T-helper 1 cell treated with Interleukin-12 subunit alpha and Interleukin-12 subunit beta and Interleukin-4 antibody, amounts not matched to agents 30 ng/mL and 1 ng/mL, for 36 hours (primary cell): ENCODE measurements around the gene IGSF23. TPM values are rescaled to one million over a fixed set of nuclear protein-coding genes. Genes with fewer than 3 reads are reported as not detected.
"Not testable (repeated sequence)": the region's sequence is repeated elsewhere in the genome, so short reads cannot be mapped to it uniquely, and the experiment has no call there.

Experiments
- intact Hi-C: fragments of 100-400 bp; cut with micrococcal nuclease; formaldehyde crosslinking; loops from one replicate; pipeline ENCODE4 v1.15.1; 2024
- total RNA-seq: library from RNA; stranded (reverse); gene quantifications from 2 replicates; pipeline ENCODE4 v1.2.3, GENCODE V29; 2022

Gene IGSF23
- total RNA-seq, 1 donor from 2014 or later: not detected

DNA sequence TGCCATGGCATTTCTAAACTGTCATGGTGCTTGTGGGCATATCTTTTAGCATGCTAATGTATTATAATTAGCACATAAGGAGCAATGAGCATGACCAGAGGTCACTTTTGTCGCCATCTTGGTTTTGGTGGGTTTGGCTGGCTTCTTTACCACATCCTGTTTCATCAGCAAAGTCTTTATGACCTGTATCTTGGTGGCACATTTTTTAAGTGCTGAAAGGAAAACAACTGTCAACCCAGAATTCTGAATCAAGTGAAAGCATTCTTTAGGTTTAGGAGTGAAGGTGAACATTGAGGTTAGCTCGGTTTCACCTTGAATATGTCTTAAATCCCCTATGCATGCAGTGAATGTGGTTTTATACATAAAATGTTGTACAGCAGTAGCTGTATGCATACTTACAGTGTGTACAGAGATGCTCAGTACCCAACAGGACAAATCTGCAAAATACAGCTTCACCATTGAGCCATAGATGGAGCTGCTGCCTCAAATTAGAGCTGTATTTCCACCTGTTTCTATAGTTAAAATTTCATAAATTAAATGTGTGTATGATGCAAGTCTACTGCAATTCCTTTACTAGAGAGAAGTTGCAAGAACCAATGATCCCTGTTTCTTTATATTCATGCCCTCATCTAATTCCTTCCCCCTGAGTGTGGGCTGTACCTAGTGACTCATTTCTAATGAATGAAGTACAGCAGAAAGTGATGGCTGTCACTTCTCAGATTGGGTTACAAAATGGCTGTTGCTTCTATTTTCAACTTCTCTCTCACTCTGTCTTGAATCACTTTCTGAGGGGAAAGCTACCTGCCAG lies 25.2 kb upstream of the IGSF23 start:
- intact Hi-C loops: no loop called here

DNA sequence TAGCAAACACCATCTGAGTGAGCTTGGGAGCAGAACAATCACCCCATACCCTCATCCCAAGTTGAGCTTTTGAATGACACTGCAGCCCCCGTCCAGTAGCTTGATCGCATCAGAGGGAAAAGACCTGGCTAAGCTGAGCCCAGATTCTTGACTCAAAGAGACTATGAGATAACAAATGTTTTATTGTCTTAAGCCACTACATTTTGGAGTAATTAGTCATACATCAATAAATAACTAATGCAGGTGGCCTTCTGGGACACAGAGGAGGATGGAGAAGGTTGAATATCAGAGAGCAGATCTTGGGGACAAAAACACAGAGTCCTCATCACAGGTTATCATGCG lies 24.6 kb upstream of the IGSF23 start:
- intact Hi-C loops: no loop called here

DNA sequence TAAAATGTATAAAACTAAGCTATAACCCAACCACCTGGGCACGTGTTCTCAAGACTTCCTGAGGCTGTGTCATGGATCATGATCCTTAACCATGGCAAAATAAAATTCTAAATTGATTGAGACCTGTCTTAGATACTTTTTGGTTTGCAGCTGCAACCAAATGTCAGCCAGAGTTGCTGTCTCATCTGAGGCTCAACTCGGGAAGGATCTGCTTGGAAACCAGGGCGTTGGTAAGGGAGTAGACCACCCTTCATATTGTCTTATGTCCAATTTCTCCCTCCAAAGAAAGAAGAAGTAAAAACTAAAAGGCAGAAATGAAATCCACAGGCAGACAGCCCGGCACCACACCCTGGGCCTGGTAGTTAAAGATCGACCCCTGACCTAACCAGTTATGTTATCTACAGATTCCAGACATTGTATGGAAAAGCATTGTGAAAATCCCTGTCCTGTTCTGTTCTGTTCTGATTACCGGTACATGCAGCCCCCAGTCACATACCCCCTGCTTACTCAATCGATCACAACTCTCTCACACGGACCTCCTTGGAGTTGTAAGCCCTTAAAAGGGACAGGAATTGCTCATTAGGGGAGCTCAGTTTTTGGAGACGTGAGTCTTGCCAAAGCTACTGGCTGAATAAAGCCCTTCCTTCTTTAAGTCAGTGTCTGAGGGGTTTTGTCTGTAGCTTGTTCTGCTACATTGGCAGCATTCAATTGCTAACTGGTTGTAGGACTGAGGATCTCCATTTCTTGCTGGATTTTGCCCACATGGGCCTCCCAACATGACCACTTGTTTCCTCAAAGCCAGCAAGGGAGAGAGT lies 22.9 kb upstream of the IGSF23 start:
- intact Hi-C loops: no loop called here

GRCh38 chr19:44591340-44591993 lies 21.9 kb upstream of the IGSF23 start:
- intact Hi-C loops: not testable (repeated sequence)

- intact Hi-C loops: no loop called here
These were observed 20.9 kb upstream of the IGSF23 start for GRCh38 chr19:44592451-44592890.

DNA sequence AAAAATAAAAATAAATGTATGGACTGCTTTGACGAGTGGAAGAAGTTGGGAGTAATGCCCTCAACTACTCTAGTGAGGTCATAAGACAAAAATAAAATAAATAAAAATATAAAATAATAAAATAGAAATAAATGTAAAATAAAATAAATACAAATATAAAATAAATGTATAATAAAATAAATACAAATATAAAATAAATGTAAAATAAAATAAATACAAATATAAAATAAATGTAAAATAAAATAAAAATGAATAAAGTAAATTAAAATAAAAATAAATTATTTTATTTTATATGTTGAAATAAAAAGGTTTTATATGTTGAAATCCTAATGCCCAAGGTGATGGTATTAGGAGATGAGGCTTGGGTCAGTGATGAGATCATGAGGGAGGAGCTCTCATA lies 20.1 kb upstream of the IGSF23 start:
- intact Hi-C loops: no loop called here

DNA sequence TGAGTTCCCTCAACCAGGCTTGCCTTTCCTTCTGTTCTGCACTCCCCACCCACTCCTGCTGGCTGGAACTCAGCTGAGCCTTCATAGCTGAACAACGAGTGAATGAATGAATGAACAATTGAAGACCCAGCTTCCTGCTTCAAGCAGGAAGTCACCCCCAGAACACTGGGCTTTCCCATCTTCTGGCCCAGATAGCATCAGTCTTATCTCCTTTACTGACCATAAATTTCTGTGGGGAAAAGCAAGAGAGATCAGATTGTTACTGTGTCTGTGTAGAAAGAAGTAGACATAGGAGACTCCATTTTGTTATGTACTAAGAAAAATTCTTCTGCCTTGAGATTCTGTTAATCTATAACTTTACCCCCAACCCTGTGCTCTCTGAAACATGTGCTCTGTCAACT lies 19.5 kb upstream of the IGSF23 start:
- intact Hi-C loops: not testable (repeated sequence)

DNA sequence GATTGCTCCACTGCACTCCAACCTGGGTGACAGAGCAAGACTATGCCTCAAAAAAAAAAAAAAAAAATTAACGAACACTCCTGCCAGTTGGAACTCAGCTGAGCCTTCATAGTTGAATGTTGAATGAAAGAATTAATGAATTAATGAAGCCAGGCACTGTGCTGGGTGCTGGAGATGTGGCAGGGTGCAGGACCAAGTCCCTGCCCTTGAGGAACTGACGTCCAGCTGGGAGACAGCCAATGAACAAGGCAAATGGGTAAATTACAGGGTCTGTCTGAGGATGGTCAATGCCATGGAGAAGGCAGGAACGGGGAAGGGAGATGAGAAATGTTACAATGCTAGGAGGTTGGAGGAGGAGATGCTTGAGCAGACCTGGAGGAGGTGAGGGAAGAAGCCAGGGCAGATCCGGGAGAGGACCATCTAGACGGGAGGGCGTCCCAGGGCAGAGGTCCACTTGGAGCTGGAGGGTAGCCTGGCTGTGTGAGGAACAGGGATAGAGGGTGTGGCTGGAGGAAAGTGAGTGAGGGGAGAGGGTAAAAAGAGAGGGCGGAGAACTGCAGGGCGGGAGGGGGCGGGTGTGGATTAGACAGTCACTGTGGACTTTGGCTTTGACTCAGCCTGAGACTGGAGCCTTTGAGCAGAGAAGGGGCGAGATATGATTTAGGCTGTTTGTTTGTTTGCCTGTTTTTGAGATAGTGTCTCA lies 16.8 kb upstream of the IGSF23 start:
- intact Hi-C loops: no loop called here

DNA sequence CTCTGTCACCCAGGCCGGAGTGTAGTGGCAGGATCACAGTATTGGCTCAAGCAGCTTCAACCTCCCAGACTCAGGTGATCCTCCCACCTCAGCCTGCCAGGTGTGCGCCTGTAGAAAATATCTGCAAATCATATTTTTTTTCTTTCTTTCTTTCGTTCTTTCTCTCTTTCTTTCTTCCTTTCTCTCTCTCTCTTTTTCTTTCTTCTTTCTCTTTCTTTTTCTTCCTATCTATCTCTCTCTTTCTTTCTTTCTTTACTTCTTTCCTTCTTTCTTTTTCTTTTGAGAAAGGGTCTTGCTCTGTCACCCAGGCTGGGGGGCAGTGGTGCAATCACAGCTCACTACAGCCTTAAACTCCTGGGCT lies 16.3 kb upstream of the IGSF23 start:
- intact Hi-C loops: no loop called here

GRCh38 chr19:44598355-44598754 lies 15.0 kb upstream of the IGSF23 start:
- intact Hi-C loops: no loop called here

- intact Hi-C loops: no loop called here
These were observed 14.5 kb upstream of the IGSF23 start for GRCh38 chr19:44598880-44599279.

DNA sequence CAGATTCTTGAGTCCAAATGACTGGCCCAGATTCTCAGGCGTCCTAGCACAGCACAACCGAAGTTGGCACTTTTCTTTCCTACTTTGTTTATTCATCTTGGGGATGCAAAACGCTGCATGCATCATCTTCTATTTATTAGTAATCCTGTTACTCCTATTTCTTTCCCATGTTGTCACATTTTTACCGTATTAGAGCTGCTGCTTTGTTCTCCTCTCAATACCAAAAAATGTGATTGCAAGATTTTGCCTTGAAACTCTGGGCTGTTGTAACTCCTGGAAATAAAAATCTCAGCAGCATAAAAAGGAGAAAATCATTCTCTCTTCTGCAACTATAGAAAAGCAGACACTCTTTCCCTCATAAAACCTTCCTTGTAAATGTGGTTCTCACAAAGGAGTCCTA lies 12.9 kb upstream of the IGSF23 start:
- intact Hi-C loops: no loop called here

GRCh38 chr19:44602081-44602480 lies 11.3 kb upstream of the IGSF23 start:
- intact Hi-C loops: no loop called here

GRCh38 chr19:44603201-44603945 lies 10.0 kb upstream of the IGSF23 start:
- intact Hi-C loops: no loop called here

DNA sequence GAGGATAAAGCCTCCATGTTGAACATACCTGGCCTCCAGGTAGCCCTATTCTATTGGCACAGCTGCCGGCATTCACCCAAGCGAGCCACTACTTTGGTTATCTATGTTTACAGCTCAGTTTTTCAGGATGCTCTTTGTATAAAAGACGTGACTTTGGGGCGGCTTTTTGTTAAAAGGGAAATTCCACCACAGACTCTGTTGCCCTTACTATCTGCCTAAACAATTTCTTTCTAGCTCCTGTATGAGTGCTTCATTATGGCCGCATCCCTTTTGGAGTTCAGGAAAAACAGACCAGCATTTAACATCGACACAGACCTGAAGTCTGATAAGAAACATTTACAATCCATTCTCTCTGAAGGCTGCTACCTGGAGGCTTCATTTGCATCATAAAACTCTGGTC lies 9.1 kb upstream of the IGSF23 start:
- intact Hi-C loops: no loop called here

DNA sequence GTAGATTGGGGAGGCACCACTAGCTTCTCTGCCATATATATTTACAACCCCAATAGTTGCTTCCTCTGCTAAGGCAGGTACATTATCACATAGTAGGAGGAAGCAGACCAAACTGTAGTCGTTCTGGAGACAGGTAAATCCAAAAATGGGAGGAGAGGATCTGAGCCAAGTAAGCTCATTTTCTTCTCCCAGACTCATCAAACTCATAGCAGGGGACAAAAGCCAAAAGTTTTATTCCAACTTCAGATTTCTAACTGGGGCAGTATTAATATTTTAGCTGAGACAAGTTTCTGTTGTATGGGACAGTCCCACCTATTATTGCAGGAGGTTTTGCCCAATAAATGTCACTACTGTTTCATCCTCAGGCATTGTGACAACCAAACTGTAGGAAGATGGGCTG lies 7.8 kb upstream of the IGSF23 start:
- intact Hi-C loops: no loop called here

- intact Hi-C loops: no loop called here
These were observed 6.3 kb upstream of the IGSF23 start for GRCh38 chr19:44607049-44607448.

- intact Hi-C loops: no loop called here
These were observed 5.4 kb upstream of the IGSF23 start for GRCh38 chr19:44607917-44608316.

GRCh38 chr19:44608391-44608821 lies 5.0 kb upstream of the IGSF23 start:
- intact Hi-C loops: no loop called here

- intact Hi-C loops: no loop called here
These were observed 4.1 kb upstream of the IGSF23 start for GRCh38 chr19:44609219-44609618.

GRCh38 chr19:44610497-44610896 lies 2.9 kb upstream of the IGSF23 start:
- intact Hi-C loops: not testable (repeated sequence)
